Karpas-422 (cell line): Measurements from ENCODE around the gene KLK10. TPM values are rescaled to one million over a fixed set of nuclear protein-coding genes. Genes with fewer than 3 reads are reported as not detected.

ENCODE experiments used
- DNase-seq: peaks from one replicate; pipeline ENCODE4 v3.0.0-alpha.2; 2015
- H2AFZ ChIP-seq: fragments of 200-600 bp; sonication (generic); 2 replicates; pipeline ENCODE4 v1.6.1; 2014; ENCODE audit warnings: antibody characterized with exemption, low read length, mixed read lengths
- H3K27ac ChIP-seq: fragments of 200-600 bp; sonication (generic); 2 replicates; pipeline ENCODE4 v1.5.1; 2014; ENCODE audit warnings: mild to moderate bottlenecking, low read length, moderate library complexity
- H3K27me3 ChIP-seq: fragments of 200-600 bp; sonication (generic); 2 replicates; pipeline ENCODE4 v1.6.1; 2014; ENCODE audit warnings: low read length, mixed read lengths
- H3K36me3 ChIP-seq: fragments of 200-600 bp; sonication (generic); 2 replicates; pipeline ENCODE4 v1.6.1; 2014; ENCODE audit warnings: low read length, mixed read lengths; ENCODE audit not compliant: insufficient read depth
- H3K4me1 ChIP-seq: fragments of 200-600 bp; sonication (generic); 2 replicates; pipeline ENCODE4 v1.6.1; 2014; ENCODE audit warnings: mild to moderate bottlenecking, low read length, mixed read lengths
- H3K4me2 ChIP-seq: fragments of 200-600 bp; sonication (generic); 2 replicates; pipeline ENCODE4 v1.6.1; 2014; ENCODE audit warnings: low read length, low read depth, mild to moderate bottlenecking; ENCODE audit not compliant: poor library complexity, severe bottlenecking
- H3K4me3 ChIP-seq: fragments of 200-600 bp; sonication (generic); 2 replicates; pipeline ENCODE4 v1.5.1; 2014; ENCODE audit warnings: mild to moderate bottlenecking, antibody characterized with exemption, low read length, mixed read lengths
- H3K79me2 ChIP-seq: fragments of 200-600 bp; sonication (generic); 2 replicates; pipeline ENCODE4 v1.6.1; 2014; ENCODE audit warnings: mild to moderate bottlenecking, low read length, mixed read lengths
- H3K9ac ChIP-seq: fragments of 200-600 bp; sonication (generic); 2 replicates; pipeline ENCODE4 v1.6.0; 2014; ENCODE audit warnings: low read length
- H3K9me2 ChIP-seq: fragments of 200-600 bp; sonication (generic), shearing (Covaris generic); replicated peaks from 2 replicates; pipeline ENCODE4 v1.6.0; 2014; ENCODE audit warnings: mild to moderate bottlenecking, low read length, moderate library complexity; ENCODE audit not compliant: insufficient read depth
- H3K9me3 ChIP-seq: fragments of 300-700, 200-600 bp; sonication (generic); 2 replicates; pipeline ENCODE4 v1.6.1; 2014; ENCODE audit warnings: low read length, mixed read lengths
- H4K20me1 ChIP-seq: fragments of 200-600 bp; sonication (generic); 2 replicates; pipeline ENCODE4 v1.6.1; 2014; ENCODE audit warnings: mild to moderate bottlenecking, antibody characterized with exemption, low read length, low read depth; ENCODE audit not compliant: insufficient read depth
- total RNA-seq: library from RNA; depleted of rRNA; stranded (reverse); fragments of >200 nt; shearing (Covaris generic); gene quantifications from 2 replicates; pipeline ENCODE4 v1.2.3, GENCODE V29; 2014; ENCODE audit warnings: low replicate concordance

The KLK10 gene
- total RNA-seq, 1 experiment from 2014 or later, result not detected

DNA sequence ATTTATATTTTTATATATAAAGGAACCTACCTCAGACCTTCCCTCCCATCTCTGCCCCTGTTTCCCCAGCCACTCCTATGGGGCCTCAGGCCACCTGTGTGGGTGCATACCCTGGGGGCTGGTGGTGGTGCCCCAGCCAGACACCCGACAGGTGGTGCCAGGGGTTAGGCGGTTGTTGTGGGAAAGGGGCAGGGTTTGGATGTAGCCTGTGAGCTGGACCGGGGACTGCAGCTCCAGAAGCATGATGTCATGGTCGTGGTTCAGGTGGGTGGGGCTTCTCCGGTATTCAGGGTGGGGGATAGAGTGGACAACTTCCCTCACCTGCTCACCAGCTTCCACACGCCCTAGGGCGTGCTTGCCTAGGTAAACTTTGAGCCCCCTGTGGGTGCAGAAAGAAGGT, 40.2 kb upstream of the KLK10 start:
- Histone ChIP-seq H3K9me3 (no peaks in the 10 kb centered on the region), H3K27ac (no peak overlapping the region), H3K4me1 (no peaks in the 10 kb centered on the region), H3K27me3 (no peaks in the 10 kb centered on the region), H3K9me2 (0 out of 2 replicates have a peak, but pooled peaks cover 6% of the 10 kb centered on the region), H3K79me2 (no peaks in the 10 kb centered on the region), H2AFZ (no peak overlapping the region), H4K20me1 (no peaks in the 10 kb centered on the region), H3K9ac (no peak overlapping the region), H3K4me2 (no peak overlapping the region), H3K36me3 (no peaks in the 10 kb centered on the region), H3K4me3 (no peak overlapping the region)
- no peak for DNase-seq

DNA sequence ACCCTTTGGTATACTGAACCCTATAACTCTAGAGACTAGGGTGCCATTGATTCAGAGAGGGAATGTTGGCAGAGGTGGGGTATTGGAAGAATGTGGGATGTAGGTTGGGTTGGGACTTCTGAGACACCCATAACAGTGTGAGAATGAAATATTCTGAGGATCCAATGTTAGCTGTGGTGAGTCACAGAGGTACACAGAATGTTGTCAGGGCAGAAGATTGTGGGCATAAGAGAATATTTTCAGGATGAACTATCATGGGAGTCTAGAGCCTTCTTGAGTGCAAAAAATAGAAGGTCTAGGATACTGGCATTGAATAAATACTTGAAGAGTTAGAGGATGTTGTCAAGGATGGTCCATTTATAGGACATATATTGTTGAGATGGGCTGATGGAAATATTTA, 36.4 kb upstream of the KLK10 start:
- Histone ChIP-seq H3K9me3 (no peaks in the 10 kb centered on the region), H3K4me2 (no peak overlapping the region), H3K4me1 (no peaks in the 10 kb centered on the region), H3K79me2 (no peaks in the 10 kb centered on the region), H3K27me3 (no peaks in the 10 kb centered on the region), H3K27ac (no peak overlapping the region), H3K9ac (no peak overlapping the region), H3K4me3 (no peak overlapping the region), H2AFZ (no peak overlapping the region), H3K36me3 (no peaks in the 10 kb centered on the region), H4K20me1 (no peaks in the 10 kb centered on the region), H3K9me2 (no peaks in the 10 kb centered on the region)
- DNase-seq, result no peak

DNA sequence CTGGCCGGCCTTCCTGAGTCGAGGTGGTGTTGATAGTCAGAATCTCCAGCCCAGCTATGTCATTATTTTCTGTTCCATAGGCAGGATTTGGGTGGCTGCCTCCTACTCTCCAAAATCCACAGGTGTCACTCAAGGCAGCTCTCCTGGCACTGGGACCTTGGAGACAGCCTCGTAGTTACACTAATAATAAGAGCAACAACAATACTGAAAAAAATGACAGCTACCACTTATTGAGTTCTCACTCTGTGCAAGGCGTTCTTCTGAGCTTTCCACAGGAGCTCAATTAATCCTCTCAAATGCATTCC, 27.5 kb upstream of the KLK10 start:
- no peak overlapping the region for H3K4me3 ChIP-seq
- H3K36me3 ChIP-seq, result no peaks in the 10 kb centered on the region
- H3K4me2 ChIP-seq, result no peak overlapping the region
- no peaks in the 10 kb centered on the region for H3K4me1 ChIP-seq
- H4K20me1 ChIP-seq, result no peaks in the 10 kb centered on the region
- H3K27me3 ChIP-seq, result no peaks in the 10 kb centered on the region
- no peak for DNase-seq
- no peaks in the 10 kb centered on the region for H3K9me3 ChIP-seq
- no peaks in the 10 kb centered on the region for H3K9me2 ChIP-seq
- no peak overlapping the region for H2AFZ ChIP-seq
- no peak overlapping the region for H3K9ac ChIP-seq
- no peaks in the 10 kb centered on the region for H3K79me2 ChIP-seq
- no peak overlapping the region for H3K27ac ChIP-seq

DNA sequence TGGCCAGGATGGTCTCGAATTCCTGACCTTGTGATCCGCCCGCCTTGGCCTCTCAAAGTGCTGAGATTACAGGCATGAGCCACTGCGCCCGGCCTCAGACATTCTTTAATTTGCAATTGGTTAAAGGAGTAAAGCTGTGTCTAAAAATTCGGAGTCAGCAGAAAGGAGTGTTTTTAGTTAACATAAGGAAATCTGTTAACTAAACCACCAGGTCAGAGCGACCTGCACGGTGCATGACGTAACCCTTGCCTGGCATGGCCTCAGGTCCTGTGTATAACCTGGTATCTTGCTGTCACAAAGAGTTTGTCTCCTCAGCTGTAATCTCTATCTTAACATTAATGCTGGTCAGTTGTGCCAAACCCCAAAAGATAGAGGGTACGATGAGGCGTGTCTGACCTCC, 24.8 kb upstream of the KLK10 start:
- Histone ChIP-seq H3K9me3 (no peaks in the 10 kb centered on the region), H3K36me3 (no peaks in the 10 kb centered on the region), H3K9ac (no peak overlapping the region)

DNA sequence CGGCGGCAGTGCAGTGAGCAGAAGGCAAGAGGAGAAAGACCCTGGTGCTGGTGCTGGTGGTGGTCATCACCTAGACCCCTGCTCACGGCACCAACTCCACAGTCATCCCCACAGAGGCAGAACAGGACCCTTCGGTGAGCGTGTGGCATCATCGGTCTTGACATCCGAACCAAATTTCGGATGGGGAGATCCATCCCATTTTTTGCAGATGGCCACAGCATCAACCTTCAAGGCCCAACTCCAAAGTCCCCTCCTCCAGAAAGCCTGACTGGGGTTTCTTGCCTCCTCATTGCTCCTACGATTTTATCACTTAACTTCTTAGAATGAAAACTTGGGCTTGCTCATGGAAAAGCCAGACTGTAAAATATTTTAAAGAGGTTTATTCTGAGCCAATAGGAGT, 24.0 kb upstream of the KLK10 start:
- no peaks in the 10 kb centered on the region for H3K27me3 ChIP-seq
- H3K79me2 ChIP-seq, result no peaks in the 10 kb centered on the region
- no peak overlapping the region for H2AFZ ChIP-seq
- H3K9me2 ChIP-seq, result no peaks in the 10 kb centered on the region
- no peaks in the 10 kb centered on the region for H3K36me3 ChIP-seq
- no peaks in the 10 kb centered on the region for H4K20me1 ChIP-seq
- H3K4me2 ChIP-seq, result no peak overlapping the region
- no peaks in the 10 kb centered on the region for H3K9me3 ChIP-seq
- no peak for DNase-seq
- no peak overlapping the region for H3K4me3 ChIP-seq
- H3K4me1 ChIP-seq, result no peaks in the 10 kb centered on the region
- H3K9ac ChIP-seq, result no peak overlapping the region
- H3K27ac ChIP-seq, result no peak overlapping the region

More for the DNA sequence above, 24.8 kb upstream of the KLK10 start:
- H3K27ac ChIP-seq, result no peak overlapping the region
- H2AFZ ChIP-seq, result no peak overlapping the region
- no peaks in the 10 kb centered on the region for H3K27me3 ChIP-seq
- H3K4me3 ChIP-seq, result no peak overlapping the region
- no peaks in the 10 kb centered on the region for H4K20me1 ChIP-seq
- no peaks in the 10 kb centered on the region for H3K4me1 ChIP-seq
- H3K4me2 ChIP-seq, result no peak overlapping the region
- no peaks in the 10 kb centered on the region for H3K9me2 ChIP-seq
- no peak for DNase-seq
- H3K79me2 ChIP-seq, result no peaks in the 10 kb centered on the region

DNA sequence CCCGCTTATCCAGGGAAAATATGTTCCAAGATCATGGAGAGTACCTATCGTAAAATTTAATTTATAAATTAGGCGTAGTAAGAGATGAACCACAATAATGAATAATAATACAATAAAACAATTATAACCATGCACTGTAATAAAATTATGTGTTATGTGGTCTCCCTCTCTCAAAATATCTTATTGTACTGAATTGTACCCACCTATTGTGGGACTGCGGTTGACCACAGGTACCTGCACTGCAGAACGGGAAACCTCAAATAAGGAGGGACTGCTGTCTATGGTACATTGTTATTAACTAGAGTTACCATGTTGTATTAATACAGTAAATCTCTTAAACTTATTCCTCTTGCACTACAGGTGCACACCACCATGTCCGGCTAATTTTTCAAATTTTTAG, 20.6 kb upstream of the KLK10 start:
- H3K4me2 ChIP-seq, result no peak overlapping the region
- no peak overlapping the region for H3K27ac ChIP-seq
- H3K4me3 ChIP-seq, result no peak overlapping the region
- H3K9me2 ChIP-seq, result no peaks in the 10 kb centered on the region
- no peak overlapping the region for H2AFZ ChIP-seq
- no peaks in the 10 kb centered on the region for H3K4me1 ChIP-seq
- DNase-seq, result no peak
- H3K36me3 ChIP-seq, result no peaks in the 10 kb centered on the region
- H3K79me2 ChIP-seq, result no peaks in the 10 kb centered on the region
- H3K9ac ChIP-seq, result no peak overlapping the region
- H3K9me3 ChIP-seq, result no peaks in the 10 kb centered on the region
- H3K27me3 ChIP-seq, result no peaks in the 10 kb centered on the region
- H4K20me1 ChIP-seq, result no peaks in the 10 kb centered on the region

DNA sequence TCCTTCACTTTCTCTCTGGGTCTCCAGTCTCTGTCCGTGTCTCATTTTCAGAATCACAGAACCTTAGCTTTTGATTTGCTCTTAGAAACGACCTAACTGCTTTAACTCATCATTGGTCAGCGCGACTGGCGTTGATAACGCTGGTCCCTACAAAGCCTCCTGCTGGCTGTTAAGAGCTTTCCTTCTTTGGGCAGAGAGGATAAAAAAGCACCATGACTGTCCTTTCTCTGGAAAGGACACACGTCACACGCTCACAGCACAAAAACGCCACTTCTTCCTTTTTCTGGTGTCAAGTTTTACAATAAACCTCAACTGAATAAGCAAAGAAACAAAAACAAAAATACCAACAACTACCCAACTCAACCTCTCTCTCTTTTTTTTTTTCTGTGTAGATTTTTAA, 17.0 kb upstream of the KLK10 start:
- no peak for DNase-seq
- Histone ChIP-seq H3K9me3 (no peaks in the 10 kb centered on the region), H3K4me1 (no peaks in the 10 kb centered on the region), H3K79me2 (no peaks in the 10 kb centered on the region), H3K9ac (no peak overlapping the region), H4K20me1 (no peaks in the 10 kb centered on the region), H3K4me2 (no peak overlapping the region), H3K4me3 (no peak overlapping the region), H3K27ac (no peak overlapping the region), H3K36me3 (no peaks in the 10 kb centered on the region), H2AFZ (no peak overlapping the region), H3K27me3 (no peaks in the 10 kb centered on the region), H3K9me2 (no peaks in the 10 kb centered on the region)

DNA sequence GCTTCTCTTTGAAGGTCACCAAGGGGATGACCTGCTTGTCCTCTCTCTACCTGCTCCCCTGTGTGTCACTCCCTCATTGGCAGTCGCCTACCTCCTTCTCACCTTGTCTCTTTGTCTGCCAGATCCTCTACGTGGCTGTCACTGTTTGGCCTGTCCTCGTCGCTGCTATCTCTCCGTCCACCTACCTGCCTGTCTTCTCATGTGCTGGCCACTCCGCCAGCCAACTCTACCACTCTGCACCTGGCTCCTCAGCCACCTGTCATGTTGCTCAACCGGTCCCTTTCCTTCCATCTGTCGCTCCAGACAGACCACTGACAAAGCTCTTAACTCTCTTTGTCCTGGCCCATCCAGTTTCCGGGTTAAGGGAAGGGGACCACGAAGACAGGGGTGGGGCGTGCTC, 15.2 kb upstream of the KLK10 start, which contains the start of gene KLK12:
Gene KLK12 (minus strand): TSS at position 299 of the 400 bp plus-strand sequence. CDS start 381 bp downstream, outside the sequence.
- H3K4me2 ChIP-seq, result no peak within 1 kb of the TSS
- H3K9me3 ChIP-seq, result no peaks in the 10 kb centered on the region
- no peak within 1 kb of the TSS for H3K4me3 ChIP-seq
- no peaks in the 10 kb centered on the region for H3K9me2 ChIP-seq
- no peaks in the 10 kb centered on the region for H3K4me1 ChIP-seq
- H3K27me3 ChIP-seq, result no peaks in the 10 kb centered on the region
- no peak within 1 kb of the TSS for H2AFZ ChIP-seq
- H3K36me3 ChIP-seq, result no peaks in the 10 kb centered on the region
- H3K9ac ChIP-seq, result no peak within 1 kb of the TSS
- no peak for DNase-seq
- H4K20me1 ChIP-seq, result no peaks in the 10 kb centered on the region
- H3K79me2 ChIP-seq, result no peaks in the 10 kb centered on the region
- H3K27ac ChIP-seq, result no peak within 1 kb of the TSS

DNA sequence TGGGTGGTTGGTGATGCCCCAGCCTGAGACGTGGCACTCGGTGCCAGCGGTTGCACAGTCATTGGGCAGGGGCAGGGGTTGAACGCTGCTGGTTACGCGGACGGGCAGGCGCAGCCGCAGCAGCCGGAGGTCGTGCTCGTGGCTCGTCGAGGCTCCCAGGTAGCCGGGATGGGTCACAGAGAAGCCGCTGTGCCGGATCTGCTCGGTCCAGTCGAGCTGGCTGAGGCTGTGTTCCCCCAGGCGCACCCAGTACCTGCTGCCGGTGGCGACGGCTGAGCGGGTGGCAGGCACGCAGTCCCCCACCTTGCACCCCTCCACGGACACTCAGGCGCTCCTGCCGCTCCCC, 12.3 kb upstream of the KLK10 start:
- no peaks in the 10 kb centered on the region for H3K9me3 ChIP-seq
- no peaks in the 10 kb centered on the region for H3K79me2 ChIP-seq
- H3K4me2 ChIP-seq, result no peak overlapping the region
- no peak overlapping the region for H3K9ac ChIP-seq
- no peak overlapping the region for H3K4me3 ChIP-seq
- H3K4me1 ChIP-seq, result no peaks in the 10 kb centered on the region
- no peaks in the 10 kb centered on the region for H3K9me2 ChIP-seq
- H3K27me3 ChIP-seq, result no peaks in the 10 kb centered on the region
- no peak overlapping the region for H3K27ac ChIP-seq
- H4K20me1 ChIP-seq, result no peaks in the 10 kb centered on the region
- DNase-seq, result no peak
- H2AFZ ChIP-seq, result no peak overlapping the region
- no peaks in the 10 kb centered on the region for H3K36me3 ChIP-seq
